Trophoblast cell (in vitro differentiated cells and primary cell): ENCODE data around the gene SPDYE1.
"Not testable (repeated sequence)": the region's sequence is repeated elsewhere in the genome, so short reads cannot be mapped to it uniquely, and the experiment has no call there.

Experiments used
- DNase-seq, 2 donors: peaks; one replicate each; pipeline ENCODE4 v3.0.0-alpha.2; 2016
- H2AFZ ChIP-seq: 2 replicates; pipeline ENCODE4 v1.6.1; 2013; ENCODE audit warnings: low read length, moderate library complexity, mild to moderate bottlenecking; ENCODE audit not compliant: insufficient read depth, poor library complexity
- H2AK5ac ChIP-seq: 2 replicates; pipeline ENCODE4 v1.6.1; 2013; ENCODE audit warnings: mild to moderate bottlenecking, low read length
- H2BK120ac ChIP-seq: 2 replicates; pipeline ENCODE4 v1.6.1; 2013; ENCODE audit warnings: low read length, mild to moderate bottlenecking, moderate library complexity; ENCODE audit not compliant: insufficient read depth, poor library complexity
- H2BK12ac ChIP-seq: 2 replicates; pipeline ENCODE4 v1.6.1; 2013; ENCODE audit warnings: mild to moderate bottlenecking, low read length, moderate library complexity
- H2BK5ac ChIP-seq: 2 replicates; pipeline ENCODE4 v1.6.1; 2013; ENCODE audit warnings: low read length, low read depth, moderate library complexity, mild to moderate bottlenecking; ENCODE audit not compliant: poor library complexity
- H3K14ac ChIP-seq: 2 replicates; pipeline ENCODE4 v1.6.1; 2013; ENCODE audit warnings: mild to moderate bottlenecking, low read length
- H3K18ac ChIP-seq: 2 replicates; pipeline ENCODE4 v1.6.1; 2013; ENCODE audit warnings: mild to moderate bottlenecking, low read length
- H3K23ac ChIP-seq: 2 replicates; pipeline ENCODE4 v1.6.1; 2013; ENCODE audit warnings: low read length
- H3K27ac ChIP-seq: 2 replicates; pipeline ENCODE4 v1.5.1; 2013; ENCODE audit warnings: low read depth, mild to moderate bottlenecking, inconsistent platforms, low read length, moderate library complexity
- H3K27me3 ChIP-seq: 2 replicates; pipeline ENCODE4 v1.6.1; 2013; ENCODE audit warnings: inconsistent platforms, mild to moderate bottlenecking, low read length, moderate library complexity; ENCODE audit not compliant: insufficient read depth
- H3K36me3 ChIP-seq, 2 experiments: 1 replicate in 1 of 2; 2 replicates in 1 of 2; pipeline ENCODE4 v1.6.1; 2013; ENCODE audit warnings: low read length in 2 of 2, mild to moderate bottlenecking in 2 of 2, moderate library complexity in 1 of 2; ENCODE audit not compliant: insufficient read depth in 2 of 2, control insufficient read depth in 1 of 2
- H3K4ac ChIP-seq: 2 replicates; pipeline ENCODE4 v1.6.1; 2013; ENCODE audit warnings: low read depth, mild to moderate bottlenecking, low read length, moderate library complexity
- H3K4me1 ChIP-seq, 2 experiments: 1 replicate in 1 of 2; 2 replicates in 1 of 2; pipeline ENCODE4 v1.6.1; 2013; ENCODE audit warnings: low read length in 2 of 2, mild to moderate bottlenecking in 2 of 2, moderate library complexity in 1 of 2; ENCODE audit not compliant: insufficient read depth in 2 of 2, control insufficient read depth in 1 of 2
- H3K4me2 ChIP-seq: 2 replicates; pipeline ENCODE4 v1.6.1; 2013; ENCODE audit warnings: inconsistent platforms, mild to moderate bottlenecking, low read length, moderate library complexity
- H3K4me3 ChIP-seq: 2 replicates; pipeline ENCODE4 v1.5.1; 2013; ENCODE audit warnings: mild to moderate bottlenecking, low read depth, low read length, inconsistent platforms
- H3K79me1 ChIP-seq: one replicate; pipeline ENCODE4 v1.6.1; 2013; ENCODE audit warnings: low read length
- H3K79me2 ChIP-seq: 2 replicates; pipeline ENCODE4 v1.6.1; 2013; ENCODE audit warnings: low read length, mild to moderate bottlenecking; ENCODE audit not compliant: control insufficient read depth, insufficient read depth, poor library complexity
- H3K9ac ChIP-seq: 2 replicates; pipeline ENCODE4 v1.6.1; 2013; ENCODE audit warnings: mild to moderate bottlenecking, low read length
- H3K9me3 ChIP-seq: 2 replicates; pipeline ENCODE4 v1.6.1; 2013; ENCODE audit warnings: low read depth, mild to moderate bottlenecking, control low read depth, inconsistent platforms, low read length; ENCODE audit not compliant: insufficient read depth
- H4K12ac ChIP-seq: 2 replicates; pipeline ENCODE4 v1.6.1; 2013; ENCODE audit warnings: low read depth, mild to moderate bottlenecking, low read length, moderate library complexity
- H4K8ac ChIP-seq: 2 replicates; pipeline ENCODE4 v1.6.1; 2013; ENCODE audit warnings: low read depth, mild to moderate bottlenecking, low read length, moderate library complexity
- H4K91ac ChIP-seq: one replicate; pipeline ENCODE4 v1.6.1; 2013; ENCODE audit warnings: low read depth, mild to moderate bottlenecking, low read length, moderate library complexity
- WGBS: extraction: QIAGEN DNeasy Blood & Tissue Kit; methylation state at CpG from one replicate; pipeline ENCODE4 v1.1.7; 2013; ENCODE audit warnings: missing lambda C conversion rate; ENCODE audit not compliant: insufficient read length, insufficient coverage; ENCODE audit errors: extremely low coverage; 5-methylcytosine and 5-hydroxymethylcytosine counted together

Gene SPDYE1

DNA sequence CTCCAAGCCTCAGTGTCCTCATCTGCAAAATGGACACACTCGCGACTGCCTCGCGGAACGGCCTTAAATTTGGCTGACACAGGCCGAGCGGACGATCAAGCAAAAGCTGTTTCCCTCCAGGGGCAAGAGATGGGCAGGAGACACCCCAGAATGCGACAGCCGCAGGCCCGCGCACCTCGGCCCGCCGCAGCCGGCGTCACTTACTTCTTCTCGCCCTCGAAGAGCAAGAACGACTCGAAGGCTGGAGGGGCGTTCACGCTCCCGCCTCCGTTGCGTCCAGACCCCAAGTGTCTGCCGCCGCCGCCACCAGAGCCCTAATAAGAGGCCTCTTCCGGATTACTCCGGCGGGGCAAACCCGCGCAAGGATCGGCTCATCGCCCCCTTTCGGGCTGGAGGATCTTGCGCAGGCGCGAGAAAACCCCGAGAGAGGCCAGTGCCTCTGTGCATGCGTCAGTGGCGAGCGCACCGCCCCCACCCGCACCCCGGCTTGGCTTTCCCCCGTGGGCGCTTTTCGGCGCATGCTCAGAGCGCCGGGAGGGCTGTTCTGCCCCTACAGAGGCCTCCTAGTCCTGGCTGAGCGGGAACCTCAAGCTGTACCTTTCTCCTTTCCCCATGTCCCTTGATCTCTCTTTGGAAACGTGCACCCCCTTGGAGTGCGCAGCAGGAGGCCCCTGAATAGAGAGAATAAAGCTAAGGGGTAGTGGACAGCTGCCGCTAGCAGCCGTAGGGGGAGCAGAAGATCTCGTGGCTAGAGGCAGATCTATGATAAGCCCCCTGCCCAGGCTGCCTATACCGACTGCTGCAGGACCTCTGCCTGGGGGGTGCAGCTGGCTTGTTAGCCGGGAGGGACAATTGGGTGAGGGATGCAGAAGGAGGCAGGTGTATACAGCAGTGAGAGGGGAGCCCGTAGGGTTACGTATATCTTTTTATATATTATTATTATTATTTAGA lies 21.4 kb downstream of the SPDYE1 start:
- not testable (repeated sequence) for H3K18ac ChIP-seq, H3K79me1 ChIP-seq, H3K27ac ChIP-seq, H4K12ac ChIP-seq, H3K27me3 ChIP-seq, H3K4me1 ChIP-seq, H2AK5ac ChIP-seq, H2BK12ac ChIP-seq, H3K79me2 ChIP-seq, H2BK5ac ChIP-seq, H3K36me3 ChIP-seq, H3K23ac ChIP-seq, H3K9me3 ChIP-seq
- H3K9ac ChIP-seq = peak overlapping the region; percentile 84
- H3K4me3 ChIP-seq = peak overlapping the region; percentile 88
- H3K4ac ChIP-seq = peak overlapping the region; percentile 9
- H4K91ac ChIP-seq = peak overlapping the region; percentile 16
- H3K14ac ChIP-seq = peak overlapping the region; percentile 75
- peak overlapping the region; percentile 86 for H4K8ac ChIP-seq
- peak; percentile 93 to 98 for DNase-seq
- WGBS = no CpG with 5 or more reads among the region's 63 CpGs
- peak overlapping the region; percentile 52 for H3K4me2 ChIP-seq
- H2BK120ac ChIP-seq = peak overlapping the region; percentile 46
- H2AFZ ChIP-seq = peak overlapping the region; percentile 45

GRCh38 chr7:44019825-44020224 lies 22.1 kb downstream of the SPDYE1 start:
- not testable (repeated sequence) for H2AFZ ChIP-seq, H4K91ac ChIP-seq, H2BK5ac ChIP-seq, H2BK12ac ChIP-seq, H3K4me2 ChIP-seq, H4K12ac ChIP-seq, H3K18ac ChIP-seq, H3K79me1 ChIP-seq, H4K8ac ChIP-seq, H3K14ac ChIP-seq, H3K4me3 ChIP-seq, H3K79me2 ChIP-seq, H3K4ac ChIP-seq, H3K23ac ChIP-seq, H3K36me3 ChIP-seq, H2AK5ac ChIP-seq, H2BK120ac ChIP-seq, H3K9ac ChIP-seq, DNase-seq, H3K4me1 ChIP-seq, H3K9me3 ChIP-seq, H3K27ac ChIP-seq, H3K27me3 ChIP-seq
- WGBS = no CpG with 5 or more reads among the region's 6 CpGs

DNA sequence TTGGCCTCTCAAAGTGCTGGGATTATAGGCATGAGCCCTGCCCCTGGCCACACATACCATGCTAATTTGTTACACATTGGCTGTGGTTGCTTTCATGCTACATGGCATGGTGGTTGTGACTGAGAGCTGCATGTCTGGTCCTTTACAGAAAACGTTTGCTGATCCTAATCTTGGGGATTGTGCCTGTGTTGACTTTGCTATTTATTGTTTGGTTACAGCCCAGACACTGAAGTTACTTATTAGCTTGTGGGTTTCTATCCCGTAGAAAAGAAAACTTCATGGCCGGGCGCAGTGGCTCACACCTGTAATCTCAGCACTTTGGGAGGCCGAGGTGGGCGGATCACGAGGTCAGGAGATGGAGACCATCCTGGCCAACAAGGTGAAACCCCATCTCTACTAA lies 24.4 kb downstream of the SPDYE1 start:
- H2AFZ ChIP-seq, H3K4me2 ChIP-seq, H3K9me3 ChIP-seq, H3K23ac ChIP-seq, DNase-seq, H3K27ac ChIP-seq, H4K12ac ChIP-seq, H3K27me3 ChIP-seq, H4K91ac ChIP-seq, H3K4me3 ChIP-seq, H3K4me1 ChIP-seq, H2AK5ac ChIP-seq, H3K14ac ChIP-seq, H3K36me3 ChIP-seq, H2BK5ac ChIP-seq, H3K79me1 ChIP-seq, H3K4ac ChIP-seq, H3K18ac ChIP-seq, H4K8ac ChIP-seq, H2BK120ac ChIP-seq, H3K9ac ChIP-seq, H3K79me2 ChIP-seq, H2BK12ac ChIP-seq: not testable (repeated sequence)
- no CpG with 5 or more reads among the region's 7 CpGs for WGBS

DNA sequence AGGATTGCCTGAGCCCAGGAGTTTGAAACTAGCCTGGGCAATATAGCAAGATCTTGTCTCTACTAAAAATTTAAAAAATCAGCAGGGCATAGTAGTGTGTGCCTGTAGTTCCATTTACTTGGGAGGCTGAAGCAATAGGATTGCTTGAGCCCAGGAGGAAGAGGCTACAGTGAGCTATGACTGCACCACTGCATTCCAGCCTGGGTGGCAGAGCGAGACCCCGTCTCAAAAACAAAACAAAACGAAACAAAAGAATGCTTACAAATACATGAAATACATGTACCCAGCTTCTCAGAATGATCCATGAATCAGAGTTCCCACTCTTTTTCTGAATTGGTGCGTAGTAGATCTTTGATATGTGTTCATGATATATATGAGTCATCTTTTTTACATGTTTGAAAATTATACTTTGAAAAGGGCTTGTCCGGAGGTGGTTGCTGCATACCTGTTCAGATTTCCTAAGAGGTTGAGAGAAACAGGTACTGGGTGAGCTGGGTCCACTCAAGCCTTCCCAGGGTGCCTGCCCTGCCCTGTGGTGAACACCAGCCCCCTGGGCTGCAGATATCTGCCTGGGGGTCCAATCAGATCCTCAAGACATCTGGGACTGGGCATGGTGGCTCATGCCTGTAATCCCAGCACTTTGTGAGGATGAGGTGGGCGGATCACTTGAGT lies 25.2 kb downstream of the SPDYE1 start:
- peak in 1 of 2 donors; percentile 40 for DNase-seq
- H3K9ac ChIP-seq, H3K79me2 ChIP-seq, H2BK5ac ChIP-seq, H4K91ac ChIP-seq, H3K4me3 ChIP-seq, H2BK12ac ChIP-seq, H3K4me2 ChIP-seq, H2AFZ ChIP-seq, H3K27ac ChIP-seq, H4K8ac ChIP-seq, H3K14ac ChIP-seq, H3K9me3 ChIP-seq, H2BK120ac ChIP-seq, H2AK5ac ChIP-seq, H3K4ac ChIP-seq, H3K23ac ChIP-seq, H3K79me1 ChIP-seq, H3K36me3 ChIP-seq, H3K18ac ChIP-seq, H3K4me1 ChIP-seq, H3K27me3 ChIP-seq, H4K12ac ChIP-seq: not testable (repeated sequence)
- no CpG with 5 or more reads among the region's 6 CpGs for WGBS
